ENCODE data around the gene TSGA10IP.

GRCh38 chr11:66003291-66003690 is 58.0 kb downstream of the TSGA10IP start:
- TF ChIP-seq ZNF274 (IDR thresholded peaks at IDR 0.05; ENCODE audit: low read depth, low read length) (no peak), YY1 (IDR thresholded peaks at IDR 0.05; ENCODE audit: insufficient read depth, insufficient read length) (no peak), SUZ12 (IDR thresholded peaks at IDR 0.05; ENCODE audit: extremely low read depth, insufficient read depth, insufficient read length) (no peak)
